Memory B cell (primary cell): ENCODE measurements around the gene INSIG1.

ENCODE experiments used
- ATAC-seq: fragments of 150-1000 bp; cut with Tn5 transposase; 2 replicates; pipeline ENCODE4 v1.10.0; 2021; ENCODE audit warnings: low read depth, mild to moderate bottlenecking, moderate library complexity
- DNase-seq, 2 donors: peaks; one replicate each; pipeline ENCODE4 v3.0.0; 2022; ENCODE audit warnings: low spot score in 2 of 2
- H3K27ac Mint-ChIP-seq: one replicate; pipeline ENCODE4 v1.8.0; 2022; ENCODE audit warnings: mild to moderate bottlenecking, moderate library complexity, mixed read lengths
- H3K27me3 Mint-ChIP-seq: one replicate; pipeline ENCODE4 v1.8.0; 2022; ENCODE audit warnings: mixed read lengths
- H3K36me3 Mint-ChIP-seq: one replicate; pipeline ENCODE4 v1.8.0; 2022; ENCODE audit warnings: mild to moderate bottlenecking, mixed read lengths
- H3K4me1 Mint-ChIP-seq: one replicate; pipeline ENCODE4 v1.8.0; 2022; ENCODE audit warnings: mixed read lengths
- H3K4me3 Mint-ChIP-seq: one replicate; pipeline ENCODE4 v1.8.0; 2022; ENCODE audit warnings: mild to moderate bottlenecking, moderate library complexity, mixed read lengths
- H3K9me3 Mint-ChIP-seq: one replicate; pipeline ENCODE4 v1.8.0; 2022; ENCODE audit warnings: mixed read lengths

INSIG1 gene

GRCh38 chr7:155285423-155285822, 12.3 kb upstream of the INSIG1 start:
- Mint-ChIP-seq H3K27me3 (peaks cover 2% of the 10 kb centered on the region), H3K4me1 (peaks cover 37% of the 10 kb centered on the region), H3K36me3 (no peaks in the 10 kb centered on the region), H3K9me3 (no peaks in the 10 kb centered on the region), H3K4me3 (peak overlapping the region; percentile 80), H3K27ac (peak overlapping the region; percentile 62)
- DNase-seq (no peak), ATAC-seq (no peak)

GRCh38 chr7:155285833-155286232, 11.8 kb upstream of the INSIG1 start:
- DNase-seq, result no peak
- H3K4me3 Mint-ChIP-seq, result peak overlapping the region; percentile 80

GRCh38 chr7:155286686-155287085, 11.0 kb upstream of the INSIG1 start:
- Mint-ChIP-seq H3K27ac (peak overlapping the region; percentile 62), H3K4me1 (peaks cover 41% of the 10 kb centered on the region), H3K36me3 (no peaks in the 10 kb centered on the region), H3K9me3 (no peaks in the 10 kb centered on the region), H3K27me3 (peaks cover 4% of the 10 kb centered on the region), H3K4me3 (peak overlapping the region; percentile 25)
- no peak for ATAC-seq
- no peak for DNase-seq

More at GRCh38 chr7:155285833-155286232, 11.8 kb upstream of the INSIG1 start:
- H3K4me1 Mint-ChIP-seq, result peaks cover 38% of the 10 kb centered on the region
- H3K27ac Mint-ChIP-seq, result peak overlapping the region; percentile 62
- H3K9me3 Mint-ChIP-seq, result no peaks in the 10 kb centered on the region
- no peaks in the 10 kb centered on the region for H3K36me3 Mint-ChIP-seq
- peak; percentile 67 for ATAC-seq
- H3K27me3 Mint-ChIP-seq, result peaks cover 2% of the 10 kb centered on the region

- Mint-ChIP-seq H3K27ac (no peak overlapping the region), H3K27me3 (peaks cover 4% of the 10 kb centered on the region), H3K9me3 (no peaks in the 10 kb centered on the region), H3K36me3 (no peaks in the 10 kb centered on the region), H3K4me1 (peaks cover 40% of the 10 kb centered on the region), H3K4me3 (no peak overlapping the region)
- DNase-seq (no peak), ATAC-seq (no peak)
These were observed 10.3 kb upstream of the INSIG1 start for GRCh38 chr7:155287284-155287935.

GRCh38 chr7:155288055-155288454, 9.6 kb upstream of the INSIG1 start:
- no peaks in the 10 kb centered on the region for H3K9me3 Mint-ChIP-seq
- peaks cover 9% of the 10 kb centered on the region for H3K27me3 Mint-ChIP-seq
- H3K36me3 Mint-ChIP-seq, result peaks cover 2% of the 10 kb centered on the region
- no peak for DNase-seq
- no peak overlapping the region for H3K27ac Mint-ChIP-seq
- no peak overlapping the region for H3K4me3 Mint-ChIP-seq
- H3K4me1 Mint-ChIP-seq, result peaks cover 34% of the 10 kb centered on the region
- no peak for ATAC-seq

GRCh38 chr7:155289107-155289506, 8.6 kb upstream of the INSIG1 start:
- peaks cover 9% of the 10 kb centered on the region for H3K27me3 Mint-ChIP-seq
- peaks cover 2% of the 10 kb centered on the region for H3K36me3 Mint-ChIP-seq
- H3K27ac Mint-ChIP-seq, result no peak overlapping the region
- ATAC-seq (no peak), DNase-seq (no peak)
- no peaks in the 10 kb centered on the region for H3K9me3 Mint-ChIP-seq
- H3K4me1 Mint-ChIP-seq, result peaks cover 31% of the 10 kb centered on the region
- no peak overlapping the region for H3K4me3 Mint-ChIP-seq

GRCh38 chr7:155289949-155290501, 7.7 kb upstream of the INSIG1 start:
- no peak for ATAC-seq
- Mint-ChIP-seq H3K27me3 (peaks cover 7% of the 10 kb centered on the region), H3K36me3 (peaks cover 2% of the 10 kb centered on the region), H3K9me3 (no peaks in the 10 kb centered on the region), H3K27ac (no peak overlapping the region), H3K4me1 (peaks cover 27% of the 10 kb centered on the region), H3K4me3 (no peak overlapping the region)
- DNase-seq, result no peak

- Mint-ChIP-seq H3K27ac (no peak overlapping the region), H3K9me3 (no peaks in the 10 kb centered on the region), H3K36me3 (peaks cover 2% of the 10 kb centered on the region), H3K4me3 (no peak overlapping the region), H3K27me3 (peaks cover 7% of the 10 kb centered on the region), H3K4me1 (peaks cover 17% of the 10 kb centered on the region)
- ATAC-seq (no peak), DNase-seq (no peak)
These were observed 6.6 kb upstream of the INSIG1 start for GRCh38 chr7:155291045-155291530.

GRCh38 chr7:155291729-155292128, 5.9 kb upstream of the INSIG1 start:
- H3K36me3 Mint-ChIP-seq, result peaks cover 2% of the 10 kb centered on the region
- no peak overlapping the region for H3K4me3 Mint-ChIP-seq
- peaks cover 7% of the 10 kb centered on the region for H3K27me3 Mint-ChIP-seq
- DNase-seq (no peak), ATAC-seq (no peak)
- no peaks in the 10 kb centered on the region for H3K9me3 Mint-ChIP-seq
- H3K4me1 Mint-ChIP-seq, result peaks cover 13% of the 10 kb centered on the region
- no peak overlapping the region for H3K27ac Mint-ChIP-seq

GRCh38 chr7:155292680-155293226, 4.9 kb upstream of the INSIG1 start:
- peaks cover 7% of the 10 kb centered on the region for H3K27me3 Mint-ChIP-seq
- H3K36me3 Mint-ChIP-seq, result peaks cover 2% of the 10 kb centered on the region
- DNase-seq (no peak), ATAC-seq (no peak)
- no peak overlapping the region for H3K27ac Mint-ChIP-seq
- H3K4me1 Mint-ChIP-seq, result peaks cover 7% of the 10 kb centered on the region
- H3K4me3 Mint-ChIP-seq, result no peak overlapping the region
- no peaks in the 10 kb centered on the region for H3K9me3 Mint-ChIP-seq

GRCh38 chr7:155293721-155294510, 3.8 kb upstream of the INSIG1 start:
- H3K4me1 Mint-ChIP-seq, result peaks cover 10% of the 10 kb centered on the region
- no peak overlapping the region for H3K4me3 Mint-ChIP-seq
- peaks cover 2% of the 10 kb centered on the region for H3K36me3 Mint-ChIP-seq
- no peak overlapping the region for H3K27ac Mint-ChIP-seq
- ATAC-seq, result no peak
- no peak for DNase-seq
- no peaks in the 10 kb centered on the region for H3K9me3 Mint-ChIP-seq
- peaks cover 7% of the 10 kb centered on the region for H3K27me3 Mint-ChIP-seq

GRCh38 chr7:155294511-155294778, 3.2 kb upstream of the INSIG1 start:
- H3K9me3 Mint-ChIP-seq, result no peaks in the 10 kb centered on the region
- H3K36me3 Mint-ChIP-seq, result peaks cover 2% of the 10 kb centered on the region
- H3K27ac Mint-ChIP-seq, result no peak overlapping the region
- no peak for ATAC-seq
- H3K27me3 Mint-ChIP-seq, result peaks cover 7% of the 10 kb centered on the region
- H3K4me1 Mint-ChIP-seq, result peaks cover 10% of the 10 kb centered on the region
- H3K4me3 Mint-ChIP-seq, result no peak overlapping the region
- no peak for DNase-seq

- H3K4me3 Mint-ChIP-seq, result no peak overlapping the region
- DNase-seq, result no peak
- H3K27me3 Mint-ChIP-seq, result peaks cover 7% of the 10 kb centered on the region
- no peak for ATAC-seq
- peaks cover 14% of the 10 kb centered on the region for H3K4me1 Mint-ChIP-seq
- H3K27ac Mint-ChIP-seq, result no peak overlapping the region
- H3K9me3 Mint-ChIP-seq, result no peaks in the 10 kb centered on the region
- H3K36me3 Mint-ChIP-seq, result peaks cover 3% of the 10 kb centered on the region
These were observed 2.2 kb upstream of the INSIG1 start for GRCh38 chr7:155295511-155295910.
